HL-60 (cell line): Measurements from ENCODE around the gene SMC6.

ENCODE experiments used
- DNase-seq, 2 experiments: peaks; one replicate each; pipeline ENCODE4 v3.0.0-alpha.2; 2010 to 2020; ENCODE audit warnings: low read depth in 1 of 2, low spot score in 1 of 2
- H3K27ac ChIP-seq: fragments of 250-450 bp; sonication (Bioruptor Pico); replicated peaks from 2 replicates; pipeline ENCODE4 v1.5.1; 2020; ENCODE audit warnings: mild to moderate bottlenecking, moderate library complexity
- H3K27me3 ChIP-seq: fragments of 250-450 bp; sonication (Bioruptor Pico); 2 replicates; pipeline ENCODE4 v1.5.1; 2021; ENCODE audit warnings: mild to moderate bottlenecking, moderate library complexity; ENCODE audit not compliant: insufficient read depth, poor library complexity, severe bottlenecking
- H3K4me3 ChIP-seq: replicated peaks from 2 replicates; pipeline ENCODE4 v1.5.1; 2011; ENCODE audit warnings: mild to moderate bottlenecking, control low read depth, low read length; ENCODE audit not compliant: insufficient read depth
- GABPA ChIP-seq: IDR thresholded peaks from 2 replicates; pipeline ENCODE4 v1.6.1; 2012; ENCODE audit warnings: low read depth
- POLR2AphosphoS5 ChIP-seq: IDR thresholded peaks from 2 replicates; pipeline ENCODE4 v1.6.1; 2012; ENCODE audit warnings: low read depth
- SPI1 ChIP-seq: IDR thresholded peaks from 2 replicates; pipeline ENCODE4 v1.6.1; 2012; ENCODE audit warnings: low read depth, mild to moderate bottlenecking, borderline replicate concordance
- TF ChIP-seq, protein P1 (sequence below): IDR thresholded peaks from 2 replicates; pipeline ENCODE4 v1.6.1; 2012; ENCODE audit warnings: low read depth; ENCODE audit not compliant: insufficient replicate concordance
- TF ChIP-seq, protein P2 (sequence below): IDR thresholded peaks from one replicate; pipeline ENCODE4 v1.5.1; 2011; ENCODE audit warnings: low read length, control low read depth, inconsistent platforms; ENCODE audit not compliant: insufficient read depth

SMC6 gene

DNA sequence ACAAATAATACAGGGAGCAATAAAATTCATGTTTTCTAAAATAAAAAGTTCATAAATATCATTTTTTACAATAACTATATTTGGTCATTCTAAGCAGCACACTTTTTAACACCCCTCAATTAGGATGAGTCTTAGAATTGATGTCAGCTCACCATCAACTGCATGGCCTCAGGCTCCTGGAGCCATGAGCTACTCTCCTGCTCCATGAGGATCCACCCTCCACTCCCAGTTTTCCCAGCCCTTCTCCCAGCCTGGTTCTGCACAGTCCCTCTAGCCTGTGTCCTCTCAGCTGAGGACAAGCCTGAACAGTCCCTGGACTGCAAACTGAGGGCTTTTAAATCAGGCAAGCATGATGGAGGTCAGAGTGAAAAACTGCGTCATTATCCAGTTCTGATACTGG is 89.1 kb downstream of the SMC6 start:
- H3K4me3 ChIP-seq: no peak overlapping the region
- DNase-seq: no peak
- no peaks in the 10 kb centered on the region for H3K27me3 ChIP-seq
- H3K27ac ChIP-seq: no peak overlapping the region
- TF ChIP-seq POLR2AphosphoS5 (no peak), SPI1 (no peak), GABPA (no peak)
- TF ChIP-seq, protein P1, sequence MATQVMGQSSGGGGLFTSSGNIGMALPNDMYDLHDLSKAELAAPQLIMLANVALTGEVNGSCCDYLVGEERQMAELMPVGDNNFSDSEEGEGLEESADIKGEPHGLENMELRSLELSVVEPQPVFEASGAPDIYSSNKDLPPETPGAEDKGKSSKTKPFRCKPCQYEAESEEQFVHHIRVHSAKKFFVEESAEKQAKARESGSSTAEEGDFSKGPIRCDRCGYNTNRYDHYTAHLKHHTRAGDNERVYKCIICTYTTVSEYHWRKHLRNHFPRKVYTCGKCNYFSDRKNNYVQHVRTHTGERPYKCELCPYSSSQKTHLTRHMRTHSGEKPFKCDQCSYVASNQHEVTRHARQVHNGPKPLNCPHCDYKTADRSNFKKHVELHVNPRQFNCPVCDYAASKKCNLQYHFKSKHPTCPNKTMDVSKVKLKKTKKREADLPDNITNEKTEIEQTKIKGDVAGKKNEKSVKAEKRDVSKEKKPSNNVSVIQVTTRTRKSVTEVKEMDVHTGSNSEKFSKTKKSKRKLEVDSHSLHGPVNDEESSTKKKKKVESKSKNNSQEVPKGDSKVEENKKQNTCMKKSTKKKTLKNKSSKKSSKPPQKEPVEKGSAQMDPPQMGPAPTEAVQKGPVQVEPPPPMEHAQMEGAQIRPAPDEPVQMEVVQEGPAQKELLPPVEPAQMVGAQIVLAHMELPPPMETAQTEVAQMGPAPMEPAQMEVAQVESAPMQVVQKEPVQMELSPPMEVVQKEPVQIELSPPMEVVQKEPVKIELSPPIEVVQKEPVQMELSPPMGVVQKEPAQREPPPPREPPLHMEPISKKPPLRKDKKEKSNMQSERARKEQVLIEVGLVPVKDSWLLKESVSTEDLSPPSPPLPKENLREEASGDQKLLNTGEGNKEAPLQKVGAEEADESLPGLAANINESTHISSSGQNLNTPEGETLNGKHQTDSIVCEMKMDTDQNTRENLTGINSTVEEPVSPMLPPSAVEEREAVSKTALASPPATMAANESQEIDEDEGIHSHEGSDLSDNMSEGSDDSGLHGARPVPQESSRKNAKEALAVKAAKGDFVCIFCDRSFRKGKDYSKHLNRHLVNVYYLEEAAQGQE: no peak
- TF ChIP-seq, protein P2, sequence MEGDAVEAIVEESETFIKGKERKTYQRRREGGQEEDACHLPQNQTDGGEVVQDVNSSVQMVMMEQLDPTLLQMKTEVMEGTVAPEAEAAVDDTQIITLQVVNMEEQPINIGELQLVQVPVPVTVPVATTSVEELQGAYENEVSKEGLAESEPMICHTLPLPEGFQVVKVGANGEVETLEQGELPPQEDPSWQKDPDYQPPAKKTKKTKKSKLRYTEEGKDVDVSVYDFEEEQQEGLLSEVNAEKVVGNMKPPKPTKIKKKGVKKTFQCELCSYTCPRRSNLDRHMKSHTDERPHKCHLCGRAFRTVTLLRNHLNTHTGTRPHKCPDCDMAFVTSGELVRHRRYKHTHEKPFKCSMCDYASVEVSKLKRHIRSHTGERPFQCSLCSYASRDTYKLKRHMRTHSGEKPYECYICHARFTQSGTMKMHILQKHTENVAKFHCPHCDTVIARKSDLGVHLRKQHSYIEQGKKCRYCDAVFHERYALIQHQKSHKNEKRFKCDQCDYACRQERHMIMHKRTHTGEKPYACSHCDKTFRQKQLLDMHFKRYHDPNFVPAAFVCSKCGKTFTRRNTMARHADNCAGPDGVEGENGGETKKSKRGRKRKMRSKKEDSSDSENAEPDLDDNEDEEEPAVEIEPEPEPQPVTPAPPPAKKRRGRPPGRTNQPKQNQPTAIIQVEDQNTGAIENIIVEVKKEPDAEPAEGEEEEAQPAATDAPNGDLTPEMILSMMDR: no peak

DNA sequence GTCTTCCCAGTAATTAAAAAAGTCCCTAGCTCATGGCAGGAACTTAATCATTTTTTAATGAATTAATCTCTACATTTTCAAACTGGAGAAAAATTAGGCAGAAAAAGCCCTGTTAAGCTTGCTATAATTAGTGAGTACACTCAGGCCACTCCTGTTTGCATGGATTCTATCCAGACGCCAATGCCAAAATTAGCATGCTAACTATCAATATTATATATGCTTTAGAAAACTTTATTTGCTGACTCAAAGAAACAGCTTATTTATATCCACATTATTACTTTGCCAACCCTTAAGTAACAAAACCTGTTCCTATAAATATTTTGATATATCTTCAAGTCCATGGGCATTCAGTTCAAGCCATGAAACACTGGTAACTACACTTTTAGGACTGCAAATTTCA is 90.9 kb downstream of the SMC6 start:
- no peak for DNase-seq
- Histone ChIP-seq H3K27me3 (no peaks in the 10 kb centered on the region), H3K4me3 (no peak overlapping the region), H3K27ac (no peak overlapping the region)
- TF ChIP-seq, protein P1: no peak
- TF ChIP-seq SPI1 (no peak), GABPA (no peak), POLR2AphosphoS5 (no peak)
- TF ChIP-seq, protein P2: no peak

DNA sequence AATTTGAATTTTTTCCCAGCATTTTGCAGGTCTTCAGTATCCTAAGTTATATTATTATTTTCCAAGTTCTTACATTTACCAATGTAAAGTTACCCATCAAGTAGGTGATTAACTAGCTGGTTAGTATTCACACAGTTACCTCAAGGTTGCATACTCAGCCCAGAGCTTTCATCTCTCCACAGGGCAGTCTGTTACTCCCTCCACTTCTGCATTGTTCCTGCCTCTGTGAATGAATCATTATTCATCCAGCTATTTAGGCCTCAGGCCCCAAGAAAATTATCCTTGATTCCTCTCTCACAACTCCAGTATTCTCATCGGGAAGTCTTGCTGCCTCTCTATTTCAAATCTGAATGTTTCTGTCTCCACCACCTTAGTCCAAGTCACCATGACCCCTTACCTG is 92.2 kb downstream of the SMC6 start:
- H3K27me3 ChIP-seq: no peaks in the 10 kb centered on the region
- DNase-seq: no peak
- H3K4me3 ChIP-seq: no peak overlapping the region
- H3K27ac ChIP-seq: no peak overlapping the region
- TF ChIP-seq, protein P1: no peak
- TF ChIP-seq, protein P2: no peak
- TF ChIP-seq POLR2AphosphoS5 (no peak), SPI1 (no peak), GABPA (no peak)
